Sciatic nerve (tissue), 2 donors: ENCODE results near the gene EDEM3. TPM values are rescaled to one million over a fixed set of nuclear protein-coding genes. Genes with fewer than 3 reads are reported as not detected.
"Not testable (repeated sequence)": the region's sequence is repeated elsewhere in the genome, so short reads cannot be mapped to it uniquely, and the experiment has no call there.

Experiments used
- ATAC-seq: fragments of 200-7000 bp; cut with Tn5 transposase; one replicate; pipeline ENCODE4 v1.9.1; 2020; ENCODE audit warnings: mild to moderate bottlenecking, moderate library complexity
- DNase-seq: peaks from one replicate; pipeline ENCODE4 v3.0.0-alpha.2; 2020; ENCODE audit warnings: low spot score
- intact Hi-C: fragments of 100-400 bp; cut with DNase I; formaldehyde crosslinking; loops from one replicate; pipeline ENCODE4 v1.14.2; 2022
- total RNA-seq: library from RNA; stranded (reverse); fragmentation: NEBNext Ultra II Directional; extraction: Animal tissue kit (Norgen Biotek cat#: 25700); gene quantifications from one replicate; pipeline ENCODE4 v1.2.1, GENCODE V29; 2021
- donor health status: DM: no; HTN: no; CAD: no.
- donor health status: DM: no; HTN: no; CAD: no.

EDEM3 gene
- total RNA-seq = 46.0 TPM

- peak; percentile 98 for DNase-seq
- intact Hi-C loops = no loop called here
- ATAC-seq = peak; percentile 99
Measured at GRCh38 chr1:184754476-184755225, at the start of gene EDEM3. EDEM3 (minus strand) TSS chr1:184754858; CDS start chr1:184754646, 212 bp downstream.

- ATAC-seq (no peak), DNase-seq (no peak)
- intact Hi-C loops = loop anchor here (10.0 kb wide), 1 partner anchor 171 kb away; the partner anchor contains the start of gene NIBAN1
Measured at GRCh38 chr1:184804220-184804619, 49.6 kb upstream of the EDEM3 start.

GRCh38 chr1:184803180-184803492 lies 48.5 kb upstream of the EDEM3 start:
- DNase-seq (no peak), ATAC-seq (peak; percentile 74)
- intact Hi-C loops = loop anchor here (10.0 kb wide), 1 partner anchor 172 kb away; the partner anchor contains the start of gene NIBAN1

GRCh38 chr1:184802354-184803179 lies 47.9 kb upstream of the EDEM3 start:
- intact Hi-C loops = loop anchor here (10.0 kb wide), 1 partner anchor 172 kb away; the partner anchor contains the start of gene NIBAN1
- DNase-seq = no peak

GRCh38 chr1:184801503-184801902 lies 46.8 kb upstream of the EDEM3 start:
- intact Hi-C loops = loop anchor here (10.0 kb wide), 1 partner anchor 173 kb away; the partner anchor contains the start of gene NIBAN1
- DNase-seq (peak; percentile 77), ATAC-seq (peak; percentile 69)

More at GRCh38 chr1:184802354-184803179, 47.9 kb upstream of the EDEM3 start:
- ATAC-seq = peak; percentile 19

- intact Hi-C loops = loop anchor here (10.0 kb wide), 1 partner anchor 174 kb away; the partner anchor contains the start of gene NIBAN1
- no peak for ATAC-seq
- no peak for DNase-seq
Measured at GRCh38 chr1:184800876-184801275, 46.2 kb upstream of the EDEM3 start.

- no peak for ATAC-seq
- no peak for DNase-seq
- intact Hi-C loops = no loop called here
Measured at GRCh38 chr1:184793967-184794366, 39.3 kb upstream of the EDEM3 start.

- intact Hi-C loops = no loop called here
- DNase-seq = peak; percentile 66
- ATAC-seq = peak; percentile 87
Measured at GRCh38 chr1:184792450-184792969, 37.9 kb upstream of the EDEM3 start.

GRCh38 chr1:184791550-184791900 lies 36.9 kb upstream of the EDEM3 start:
- ATAC-seq = no peak
- no peak for DNase-seq
- intact Hi-C loops = no loop called here

- intact Hi-C loops = no loop called here
- ATAC-seq = no peak
- no peak for DNase-seq
Measured at GRCh38 chr1:184790642-184791549, 36.2 kb upstream of the EDEM3 start.

- DNase-seq (no peak), ATAC-seq (peak; percentile 15)
- intact Hi-C loops = no loop called here
Measured at GRCh38 chr1:184789884-184790283, 35.2 kb upstream of the EDEM3 start.

GRCh38 chr1:184788970-184789369 lies 34.3 kb upstream of the EDEM3 start:
- intact Hi-C loops = no loop called here
- ATAC-seq (no peak), DNase-seq (no peak)

GRCh38 chr1:184785529-184785928 lies 30.9 kb upstream of the EDEM3 start:
- DNase-seq (no peak), ATAC-seq (no peak)
- intact Hi-C loops = no loop called here

- ATAC-seq, DNase-seq, intact Hi-C loops: not testable (repeated sequence)
Measured at GRCh38 chr1:184783723-184784122, 29.1 kb upstream of the EDEM3 start.

- intact Hi-C loops = no loop called here
- DNase-seq = no peak
- no peak for ATAC-seq
Measured at GRCh38 chr1:184781941-184782340, 27.3 kb upstream of the EDEM3 start.

- ATAC-seq = no peak
- DNase-seq = no peak
- intact Hi-C loops = no loop called here
Measured at GRCh38 chr1:184775885-184776284, 21.2 kb upstream of the EDEM3 start.

GRCh38 chr1:184775329-184775728 lies 20.7 kb upstream of the EDEM3 start:
- DNase-seq (no peak), ATAC-seq (no peak)
- intact Hi-C loops = no loop called here

GRCh38 chr1:184773762-184774320 lies 19.2 kb upstream of the EDEM3 start:
- ATAC-seq (no peak), DNase-seq (no peak)
- intact Hi-C loops = no loop called here
